Measurements from ENCODE around the gene RIMBP2.
"Not testable (repeated sequence)": the region's sequence is repeated elsewhere in the genome, so short reads cannot be mapped to it uniquely, and the experiment has no call there.

Gene RIMBP2

GRCh38 chr12:130715998-130716968, at the start of gene RIMBP2:
TSS of gene RIMBP2 (minus strand) at chr12:130716299. CDS start at chr12:130479013, 237,286 bp downstream.
- no peak for DNase-seq (ENCODE audit: low read depth)

GRCh38 chr12:130765186-130765659, 49.1 kb upstream of the RIMBP2 start:
- no peak for DNase-seq (ENCODE audit: low read depth)

- no peak for DNase-seq (ENCODE audit: low read depth)
These were observed 48.5 kb upstream of the RIMBP2 start for GRCh38 chr12:130764475-130765185.

GRCh38 chr12:130764073-130764472, 48.0 kb upstream of the RIMBP2 start:
- DNase-seq (ENCODE audit: low read depth), result no peak

GRCh38 chr12:130762319-130762675, 46.2 kb upstream of the RIMBP2 start:
- no peak for DNase-seq (ENCODE audit: low read depth)

- peak; percentile 45 for DNase-seq (ENCODE audit: low read depth)
These were observed 45.6 kb upstream of the RIMBP2 start for GRCh38 chr12:130761537-130762318.

- no peak for DNase-seq (ENCODE audit: low read depth)
These were observed 38.3 kb upstream of the RIMBP2 start for GRCh38 chr12:130754234-130754901.

GRCh38 chr12:130752692-130753230, 36.7 kb upstream of the RIMBP2 start:
- no peak for DNase-seq (ENCODE audit: low read depth)

GRCh38 chr12:130752037-130752436, 35.9 kb upstream of the RIMBP2 start:
- not testable (repeated sequence) for DNase-seq (ENCODE audit: low read depth)

GRCh38 chr12:130748786-130749185, 32.7 kb upstream of the RIMBP2 start:
- no peak for DNase-seq (ENCODE audit: low read depth)

GRCh38 chr12:130747867-130748740, 32.0 kb upstream of the RIMBP2 start:
- DNase-seq (ENCODE audit: low read depth), result peak; percentile 45

GRCh38 chr12:130746546-130746945, 30.4 kb upstream of the RIMBP2 start:
- no peak for DNase-seq (ENCODE audit: low read depth)

GRCh38 chr12:130745921-130746320, 29.8 kb upstream of the RIMBP2 start:
- DNase-seq (ENCODE audit: low read depth), result no peak

- DNase-seq (ENCODE audit: low read depth), result no peak
These were observed 28.2 kb upstream of the RIMBP2 start for GRCh38 chr12:130744274-130744673.

GRCh38 chr12:130743606-130744005, 27.5 kb upstream of the RIMBP2 start:
- DNase-seq (ENCODE audit: low read depth), result no peak

- DNase-seq (ENCODE audit: low read depth), result no peak
These were observed 27.1 kb upstream of the RIMBP2 start for GRCh38 chr12:130743176-130743575.

- no peak for DNase-seq (ENCODE audit: low read depth)
These were observed 26.6 kb upstream of the RIMBP2 start for GRCh38 chr12:130742716-130743115.

GRCh38 chr12:130742112-130742511, 26.0 kb upstream of the RIMBP2 start:
- DNase-seq (ENCODE audit: low read depth), result no peak

- DNase-seq (ENCODE audit: low read depth), result no peak
These were observed 23.5 kb upstream of the RIMBP2 start for GRCh38 chr12:130739571-130739970.

- not testable (repeated sequence) for DNase-seq (ENCODE audit: low read depth)
These were observed 22.3 kb upstream of the RIMBP2 start for GRCh38 chr12:130738403-130738802.
